Ovary (tissue), 3 donors: ENCODE data around the gene LRRC46.

Source experiments
- CTCF ChIP-seq, 3 donors: fragments of 450-650 bp in 2 of 3; fragments of 200-600 bp in 1 of 3; IDR thresholded peaks; one replicate each; pipeline versions ENCODE4 v1.5.1 to v1.8.0; 2016 to 2022; ENCODE audit warnings: antibody characterized with exemption in 3 of 3, mild to moderate bottlenecking in 1 of 3
- POLR2A ChIP-seq: fragments of 450-650 bp; IDR thresholded peaks from one replicate; pipeline ENCODE4 v1.6.1; 2017; ENCODE audit warnings: antibody characterized with exemption, mild to moderate bottlenecking, moderate library complexity
- donor health status: DM: no; HTN: no; CAD: no.

- TF ChIP-seq CTCF (IDR thresholded peaks at IDR 0.05) (no peak), POLR2A (no peak)
Measured at GRCh38 chr17:47850692-47851573, 19.5 kb downstream of the LRRC46 start, which contains the start of gene SP6.
